A549 treated with CORT108297 at 1 μM for 4 hours (cell line): ENCODE data around the gene CSF2. TPM values are rescaled to one million over a fixed set of nuclear protein-coding genes. Genes with fewer than 3 reads are reported as not detected.

ENCODE experiments used
- total RNA-seq: library from RNA; stranded (reverse); fragments of 200-300 nt; extraction: Qiagen RNA extraction; gene quantifications from 5 replicates; pipeline ENCODE4 v1.2.3, GENCODE V29; 2022

Gene CSF2
- 0.33 to 1.7 TPM (median 0.37 TPM) in 5 replicates for total RNA-seq

GRCh38 chr5:132073231-132074013, at the start of gene CSF2:
Gene CSF2, plus strand, starts transcription at chr5:132073789. Its CDS starts 35 bp downstream, at chr5:132073824.

GRCh38 chr5:132060501-132061161, 13.0 kb upstream of the CSF2 start, which contains the start of gene IL3:
Gene IL3, plus strand, starts transcription at chr5:132060655. Its CDS starts 52 bp downstream, at chr5:132060707.

Other genes with a start within 250 kb of the CSF2 start
- gene MEIKIN, start 128.1 kb upstream of the CSF2 start, total RNA-seq = not detected in 5 replicates
- gene ACSL6, start 62.1 kb upstream of the CSF2 start, total RNA-seq = 0.03 to 0.17 TPM (median 0.12 TPM) in 4 of 5 replicates, not detected in the other
- gene IL3, start 13.1 kb upstream of the CSF2 start, total RNA-seq = not detected in 5 replicates
- 37.2 to 50.0 TPM (median 44.5 TPM) in 5 replicates for gene P4HA2, start 154.1 kb downstream of the CSF2 start, total RNA-seq
- 0.26 to 0.80 TPM (median 0.44 TPM) in 4 of 5 replicates, not detected in the other for gene PDLIM4, start 183.9 kb downstream of the CSF2 start, total RNA-seq
- gene SLC22A4, start 220.6 kb downstream of the CSF2 start, total RNA-seq = 4.0 to 4.9 TPM (median 4.3 TPM) in 5 replicates